IPS DF 6.9 (cell line): ENCODE results near the gene RARS2.

Experiments used
- DNase-seq: peaks from one replicate; pipeline ENCODE4 v3.0.0-alpha.2; 2013; ENCODE audit warnings: low read depth, low spot score
- H3K27ac ChIP-seq: one replicate; pipeline ENCODE4 v1.5.1; 2013; ENCODE audit warnings: low read length, control low read depth
- H3K27me3 ChIP-seq: 2 replicates; pipeline ENCODE4 v1.6.1; 2013; ENCODE audit warnings: mild to moderate bottlenecking, low read length; ENCODE audit not compliant: control insufficient read depth, insufficient read depth
- H3K36me3 ChIP-seq: 2 replicates; pipeline ENCODE4 v1.6.1; 2013; ENCODE audit warnings: low read length; ENCODE audit not compliant: control insufficient read depth, insufficient read depth
- H3K4me1 ChIP-seq: 2 replicates; pipeline ENCODE4 v1.6.1; 2013; ENCODE audit warnings: low read length; ENCODE audit not compliant: control insufficient read depth, insufficient read depth
- H3K4me3 ChIP-seq: 2 replicates; pipeline ENCODE4 v1.5.1; 2013; ENCODE audit warnings: mild to moderate bottlenecking, low read length
- H3K9me3 ChIP-seq: 2 replicates; pipeline ENCODE4 v1.6.1; 2013; ENCODE audit warnings: low read length, inconsistent platforms; ENCODE audit not compliant: control insufficient read depth, insufficient read depth
- WGBS: extraction: QIAGEN DNeasy Blood & Tissue Kit; methylation state at CpG from one replicate; pipeline ENCODE4 v1.1.7; 2013; ENCODE audit warnings: mixed read lengths, missing lambda C conversion rate; ENCODE audit not compliant: insufficient read length, insufficient coverage; 5-methylcytosine and 5-hydroxymethylcytosine counted together

RARS2 gene

GRCh38 chr6:87543696-87544473, 45.9 kb downstream of the RARS2 start:
- no peaks in the 10 kb centered on the region for H3K27me3 ChIP-seq
- no peak overlapping the region for H3K4me3 ChIP-seq
- no peak for DNase-seq
- H3K27ac ChIP-seq, result no peak overlapping the region
- WGBS, result no CpG with 5 or more reads among the region's 4 CpGs
- H3K9me3 ChIP-seq, result no peaks in the 10 kb centered on the region
- peaks cover 3% of the 10 kb centered on the region; the same call in 1 of the 2 replicates for H3K36me3 ChIP-seq
- H3K4me1 ChIP-seq, result no peaks in the 10 kb centered on the region

- peaks cover 3% of the 10 kb centered on the region; the same call in 1 of the 2 replicates for H3K36me3 ChIP-seq
- no peak for DNase-seq
- WGBS, result no CpG with 5 or more reads among the region's 2 CpGs
Observed at GRCh38 chr6:87541744-87542143, 48.0 kb downstream of the RARS2 start.

GRCh38 chr6:87541041-87541440, 48.7 kb downstream of the RARS2 start:
- H3K4me1 ChIP-seq, result no peaks in the 10 kb centered on the region
- peaks cover 3% of the 10 kb centered on the region; the same call in 1 of the 2 replicates for H3K36me3 ChIP-seq
- no peak overlapping the region for H3K27ac ChIP-seq
- no peak for DNase-seq
- WGBS, result no CpG with 5 or more reads among the region's 1 CpG
- no peaks in the 10 kb centered on the region for H3K27me3 ChIP-seq
- H3K9me3 ChIP-seq, result no peaks in the 10 kb centered on the region
- H3K4me3 ChIP-seq, result no peak overlapping the region

More at GRCh38 chr6:87541744-87542143, 48.0 kb downstream of the RARS2 start:
- Histone ChIP-seq H3K27me3 (no peaks in the 10 kb centered on the region), H3K4me1 (no peaks in the 10 kb centered on the region), H3K9me3 (no peaks in the 10 kb centered on the region), H3K27ac (no peak overlapping the region), H3K4me3 (no peak overlapping the region)

- no peak for DNase-seq
- no peaks in the 10 kb centered on the region for H3K9me3 ChIP-seq
- WGBS, result no CpG with 5 or more reads among the region's 4 CpGs
- no peaks in the 10 kb centered on the region for H3K27me3 ChIP-seq
- no peak overlapping the region for H3K4me3 ChIP-seq
- H3K36me3 ChIP-seq, result peaks cover 3% of the 10 kb centered on the region; the same call in 1 of the 2 replicates
- H3K4me1 ChIP-seq, result no peaks in the 10 kb centered on the region
- no peak overlapping the region for H3K27ac ChIP-seq
Observed at GRCh38 chr6:87540539-87540938, 49.2 kb downstream of the RARS2 start.

- Histone ChIP-seq H3K27me3 (no peaks in the 10 kb centered on the region), H3K4me1 (no peaks in the 10 kb centered on the region), H3K27ac (no peak overlapping the region), H3K4me3 (no peak overlapping the region), H3K9me3 (no peaks in the 10 kb centered on the region), H3K36me3 (peaks cover 3% of the 10 kb centered on the region; the same call in 1 of the 2 replicates)
- DNase-seq, result no peak
- no CpG with 5 or more reads among the region's 6 CpGs for WGBS
Observed at GRCh38 chr6:87539554-87539953, 50.2 kb downstream of the RARS2 start.

- Histone ChIP-seq H3K4me1 (no peaks in the 10 kb centered on the region), H3K9me3 (no peaks in the 10 kb centered on the region), H3K27me3 (no peaks in the 10 kb centered on the region), H3K36me3 (peaks cover 3% of the 10 kb centered on the region; the same call in 1 of the 2 replicates), H3K27ac (no peak overlapping the region), H3K4me3 (no peak overlapping the region)
- no CpG with 5 or more reads among the region's 1 CpG for WGBS
- no peak for DNase-seq
Observed at GRCh38 chr6:87538510-87539260, 51.1 kb downstream of the RARS2 start.

GRCh38 chr6:87534377-87535047, 55.3 kb downstream of the RARS2 start:
- H3K4me1 ChIP-seq, result no peaks in the 10 kb centered on the region

GRCh38 chr6:87529221-87529620, 60.6 kb downstream of the RARS2 start:
- Histone ChIP-seq H3K4me1 (no peaks in the 10 kb centered on the region), H3K36me3 (no peaks in the 10 kb centered on the region; the same call in 1 of the 2 replicates), H3K9me3 (no peaks in the 10 kb centered on the region), H3K4me3 (no peak overlapping the region), H3K27me3 (no peaks in the 10 kb centered on the region), H3K27ac (no peak overlapping the region)
- DNase-seq, result no peak
- WGBS, result no CpG with 5 or more reads among the region's 1 CpG

More at GRCh38 chr6:87534377-87535047, 55.3 kb downstream of the RARS2 start:
- Histone ChIP-seq H3K36me3 (no peaks in the 10 kb centered on the region; the same call in 1 of the 2 replicates), H3K4me3 (no peak overlapping the region), H3K9me3 (no peaks in the 10 kb centered on the region), H3K27me3 (no peaks in the 10 kb centered on the region), H3K27ac (no peak overlapping the region)
- no peak for DNase-seq
- WGBS, result no CpG with 5 or more reads among the region's 2 CpGs

- Histone ChIP-seq H3K27me3 (no peaks in the 10 kb centered on the region), H3K36me3 (peaks cover 3% of the 10 kb centered on the region; the same call in 1 of the 2 replicates), H3K4me1 (no peaks in the 10 kb centered on the region), H3K27ac (no peak overlapping the region), H3K9me3 (no peaks in the 10 kb centered on the region), H3K4me3 (no peak overlapping the region)
- DNase-seq, result no peak
- no CpG with 5 or more reads among the region's 3 CpGs for WGBS
Observed at GRCh38 chr6:87522686-87523085, 67.1 kb downstream of the RARS2 start.

- H3K27ac ChIP-seq, result no peak overlapping the region
- DNase-seq, result no peak
- no peaks in the 10 kb centered on the region for H3K9me3 ChIP-seq
- peaks cover 8% of the 10 kb centered on the region; the same call in 1 of the 2 replicates for H3K36me3 ChIP-seq
- H3K4me3 ChIP-seq, result no peak overlapping the region
- no CpG with 5 or more reads among the region's 8 CpGs for WGBS
- no peaks in the 10 kb centered on the region for H3K4me1 ChIP-seq
- no peaks in the 10 kb centered on the region for H3K27me3 ChIP-seq
Observed at GRCh38 chr6:87518453-87518852, 71.3 kb downstream of the RARS2 start.
